ENCODE data around the gene LZTFL1.

LZTFL1 gene

GRCh38 chr3:45782381-45782780 lies 59.5 kb downstream of the LZTFL1 start:
- no peak for DNase-seq

- DNase-seq, result no peak
Measured at GRCh38 chr3:45781841-45782240, 60.1 kb downstream of the LZTFL1 start.

- no peak for DNase-seq
Measured at GRCh38 chr3:45781271-45781670, 60.6 kb downstream of the LZTFL1 start.

DNA sequence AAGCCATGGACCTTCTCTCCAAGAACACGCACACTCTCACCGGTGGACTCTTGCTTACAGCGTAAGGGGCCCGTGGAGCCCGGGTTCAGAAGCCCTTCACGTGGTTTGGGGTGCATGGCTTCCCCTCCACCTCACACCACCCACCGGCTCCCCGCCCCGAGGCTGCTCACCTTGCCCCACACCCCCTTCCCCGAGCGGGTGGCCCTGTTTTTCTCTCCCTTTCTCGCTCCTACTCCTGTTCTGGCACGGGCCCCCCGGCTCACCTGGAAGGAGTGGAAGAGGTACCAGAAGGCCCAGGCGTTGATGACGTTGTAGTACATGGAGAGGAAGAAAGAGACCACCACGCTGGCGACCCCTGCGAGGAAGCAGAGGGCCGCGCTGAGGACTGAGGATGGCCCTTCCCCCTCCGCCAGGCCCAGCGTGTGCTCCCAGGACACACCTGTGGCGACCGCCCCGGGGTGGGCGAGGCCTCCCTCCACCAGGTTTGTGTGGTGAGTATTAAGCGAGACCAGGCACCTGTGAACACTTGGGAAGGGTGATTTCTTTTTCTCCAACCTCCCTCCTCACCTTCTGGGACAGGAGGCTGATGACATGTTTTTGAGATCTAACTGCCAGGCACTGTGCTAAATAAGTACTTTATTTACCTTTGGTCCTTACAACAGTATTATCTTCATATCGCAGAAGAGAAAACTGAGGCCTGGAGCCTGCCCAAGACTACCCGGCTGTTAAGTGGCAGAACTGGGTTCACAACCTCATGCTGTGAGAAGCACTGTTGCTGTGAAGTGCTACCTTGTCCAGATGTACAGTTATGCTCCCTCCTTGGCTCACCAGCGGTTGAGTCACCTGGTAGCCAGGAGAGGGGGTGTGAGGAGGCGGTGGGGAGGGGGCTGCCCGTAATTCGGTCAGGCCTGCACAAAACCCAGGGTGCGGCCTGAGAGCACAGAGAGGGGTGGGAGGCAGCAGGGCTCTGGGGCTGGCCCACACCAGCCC lies 61.9 kb downstream of the LZTFL1 start:
- no peak for DNase-seq

GRCh38 chr3:45778761-45779201 lies 63.1 kb downstream of the LZTFL1 start:
- no peak for DNase-seq

DNA sequence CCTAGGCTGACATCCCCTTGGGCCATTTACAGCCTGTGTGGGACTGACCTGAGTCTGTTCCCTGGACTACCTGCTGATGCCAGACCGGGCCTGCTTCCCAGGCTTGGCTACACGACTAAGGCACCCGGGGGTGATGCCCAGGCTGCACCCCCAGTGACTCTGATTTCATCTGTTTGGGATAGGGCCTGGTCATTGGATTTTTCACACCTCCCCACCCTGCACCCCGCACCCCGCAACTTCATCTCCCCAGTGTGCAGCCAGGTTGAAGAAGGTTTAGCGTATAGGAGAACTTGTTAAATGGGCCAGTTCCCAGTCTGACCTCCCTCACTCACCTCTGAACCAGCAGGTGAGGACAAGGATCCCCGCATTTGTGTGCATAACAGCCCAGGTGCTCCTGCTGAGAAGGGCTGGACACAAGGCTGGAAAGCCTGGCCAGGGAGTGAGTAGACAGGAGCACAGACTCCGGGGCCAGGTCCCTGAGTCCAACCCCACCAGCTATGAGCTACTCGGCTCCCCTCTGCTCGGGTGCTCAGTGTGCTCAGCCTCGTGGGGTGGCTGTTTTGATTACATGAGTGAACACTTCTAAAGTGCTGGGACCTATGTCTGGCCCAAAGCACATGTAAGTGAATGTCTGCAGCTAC lies 64.1 kb downstream of the LZTFL1 start:
- no peak for DNase-seq

DNA sequence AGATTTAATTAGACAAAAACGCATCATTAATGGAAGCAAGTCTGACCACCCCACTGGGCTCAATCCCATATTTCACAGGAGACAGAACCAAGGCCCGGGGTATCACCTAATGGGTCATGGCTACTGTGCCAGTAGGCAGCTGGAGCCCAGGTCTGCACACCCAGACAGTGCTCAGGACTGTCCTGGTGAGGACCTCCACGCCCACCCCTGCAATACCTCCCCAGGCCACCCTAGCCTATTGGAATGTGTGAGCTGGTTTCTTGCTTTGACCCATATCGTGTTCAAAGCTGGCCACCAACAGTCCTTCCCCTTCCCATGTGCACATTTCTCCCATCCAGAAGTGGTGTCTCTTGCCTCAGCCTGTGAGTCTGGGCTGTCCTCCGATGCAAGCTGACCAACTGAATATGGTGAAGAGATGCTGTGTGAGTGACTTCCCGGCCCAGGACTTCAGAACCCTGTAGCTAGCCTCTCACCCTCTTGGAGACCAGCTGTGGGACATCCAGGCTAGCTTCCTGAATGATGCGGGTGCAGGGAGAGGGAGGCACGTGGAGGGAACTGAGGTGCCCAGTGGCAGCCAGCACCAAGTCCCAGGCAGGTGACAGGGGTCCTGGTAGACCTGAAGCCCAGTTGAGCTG lies 64.7 kb downstream of the LZTFL1 start:
- DNase-seq, result no peak

- DNase-seq, result no peak
Measured at GRCh38 chr3:45776611-45777010, 65.3 kb downstream of the LZTFL1 start.

DNA sequence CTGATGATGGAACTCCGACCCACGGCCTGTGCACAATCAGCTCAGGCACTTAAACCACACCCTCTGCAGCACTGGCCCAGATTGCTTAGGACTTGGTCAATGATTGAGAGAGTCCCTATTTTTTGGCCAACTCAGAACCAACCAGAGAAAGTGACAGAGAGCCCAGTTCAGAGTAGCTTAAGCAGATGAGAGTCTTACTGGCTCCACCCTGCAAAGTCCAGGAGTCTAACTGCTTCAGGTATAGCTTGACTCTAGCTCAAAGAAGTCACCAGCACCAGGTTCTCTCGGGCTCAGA lies 65.7 kb downstream of the LZTFL1 start:
- no peak for DNase-seq

- DNase-seq, result no peak
Measured at GRCh38 chr3:45775571-45776300, 66.2 kb downstream of the LZTFL1 start.

- DNase-seq, result no peak
Measured at GRCh38 chr3:45774581-45775521, 67.1 kb downstream of the LZTFL1 start.

DNA sequence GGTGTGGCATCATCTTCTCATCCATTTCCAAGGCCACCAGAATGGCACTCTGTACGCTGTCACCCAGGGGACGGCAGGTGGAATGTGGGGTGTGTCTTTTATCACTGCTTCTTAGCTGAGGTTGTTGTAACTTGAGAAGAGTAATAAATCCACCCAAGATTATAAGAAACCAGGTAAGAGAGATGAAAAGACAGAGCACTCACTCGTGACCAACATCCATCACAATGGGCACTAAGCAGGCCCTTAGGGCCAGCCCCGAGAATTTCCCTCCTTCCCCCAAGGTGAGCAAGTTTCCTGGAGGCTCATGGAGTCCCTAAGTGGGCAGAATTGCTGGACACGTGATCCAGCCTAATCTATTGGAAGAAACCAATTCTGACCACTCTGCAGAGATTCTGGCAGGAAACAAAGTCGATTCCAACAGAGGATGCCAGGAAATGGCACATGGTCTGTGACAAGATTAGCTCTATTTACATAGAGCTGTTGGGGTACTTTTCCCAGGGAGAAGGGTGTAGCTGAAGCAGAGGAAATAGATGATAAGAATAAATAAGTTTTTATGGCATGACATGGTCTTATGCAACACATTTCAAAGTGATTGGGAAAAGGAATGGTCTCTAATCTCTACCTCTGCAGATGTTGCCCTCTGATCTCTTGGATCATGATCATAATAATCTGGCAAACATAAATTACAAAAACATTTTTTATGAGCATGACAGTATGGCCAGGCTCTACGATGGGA lies 68.0 kb downstream of the LZTFL1 start:
- DNase-seq, result no peak

Measured in activated CD4-positive, alpha-beta T cell treated with anti-CD3 and anti-CD28 coated beads, Interleukin-2, amount 50 U/mL, for 4 hours (primary cell).